ENCODE data around the gene CELF1.

GRCh38 chr11:47529951-47530350 lies 23.0 kb downstream of the CELF1 start:
- TF ChIP-seq CTCF (IDR thresholded peaks at IDR 0.05) (no peak), EP300 (IDR thresholded peaks at IDR 0.05; ENCODE audit: low read depth) (no peak), POLR2A (IDR thresholded peaks at IDR 0.05) (no peak), POLR2AphosphoS5 (IDR thresholded peaks at IDR 0.05) (no peak)
